ENCODE measurements around the gene PPP4C. TPM values are rescaled to one million over a fixed set of nuclear protein-coding genes. Genes with fewer than 3 reads are reported as not detected.

The PPP4C gene
- total and polyA plus RNA-seq, 3 donors from 2014 or later = 82.1 to 154 (median 109) TPM

GRCh38 chr16:30110661-30111060, 34.9 kb downstream of the PPP4C start:
- peaks cover 5% of the 10 kb centered on the region for H3K4me1 ChIP-seq
- no peaks in the 10 kb centered on the region for H3K27me3 ChIP-seq
- intact Hi-C loops (cut with DNase I; ENCODE audit: low total_unique reads) = no loop called here
- no peak overlapping the region for H3K4me3 ChIP-seq
- 47 to 52% methylated on average over 7 of the region's 7 CpGs for WGBS, 2 donors
- no peak for TF ChIP-seq POLR2A (IDR thresholded peaks at IDR 0.05)
- TF ChIP-seq CTCF (IDR thresholded peaks at IDR 0.05) = no peak
- H3K9me3 ChIP-seq = no peaks in the 10 kb centered on the region
- DNase-seq = no peak
- H3K36me3 ChIP-seq (ENCODE audit: low read depth, missing control alignments) = no peaks in the 10 kb centered on the region
- no peak overlapping the region for H3K27ac ChIP-seq

GRCh38 chr16:30112197-30113030, 36.6 kb downstream of the PPP4C start:
- no peak for TF ChIP-seq POLR2A (IDR thresholded peaks at IDR 0.05)
- peak in 2 of 3 experiments; percentile 44 to 48 for TF ChIP-seq CTCF (IDR thresholded peaks at IDR 0.05)
- H3K9me3 ChIP-seq = no peaks in the 10 kb centered on the region
- peak; percentile 53 for DNase-seq
- WGBS, 2 donors = 78 to 82% methylated on average over 24 to 25 of the region's 29 CpGs
- H3K36me3 ChIP-seq (ENCODE audit: low read depth, missing control alignments) = no peaks in the 10 kb centered on the region
- no peak overlapping the region for H3K4me3 ChIP-seq
- H3K27ac ChIP-seq = no peak overlapping the region
- H3K4me1 ChIP-seq = peaks cover 5% of the 10 kb centered on the region
- intact Hi-C loops (cut with DNase I; ENCODE audit: low total_unique reads) = no loop called here
- H3K27me3 ChIP-seq = no peaks in the 10 kb centered on the region

- no peak within 1 kb of the TSS for H3K27ac ChIP-seq
- no peaks in the 10 kb centered on the region for H3K36me3 ChIP-seq (ENCODE audit: low read depth, missing control alignments)
- 68 to 92% methylated on average over 12 to 20 of the region's 20 CpGs for WGBS, 2 donors
- DNase-seq = peak; percentile 60
- intact Hi-C loops (cut with DNase I; ENCODE audit: low total_unique reads) = no loop called here
- peaks cover 5% of the 10 kb centered on the region for H3K4me1 ChIP-seq
- H3K27me3 ChIP-seq = no peaks in the 10 kb centered on the region
- no peaks in the 10 kb centered on the region for H3K9me3 ChIP-seq
- no peak for TF ChIP-seq CTCF (IDR thresholded peaks at IDR 0.05)
- TF ChIP-seq POLR2A (IDR thresholded peaks at IDR 0.05) = no peak
- H3K4me3 ChIP-seq = no peak within 1 kb of the TSS
These were observed 37.4 kb downstream of the PPP4C start, which contains the start of gene GDPD3 for GRCh38 chr16:30113031-30113710. Gene GDPD3, minus strand, starts transcription at chr16:30113537. Its CDS starts 59 bp downstream, at chr16:30113478.

GRCh38 chr16:30113711-30114333, 38.0 kb downstream of the PPP4C start:
- Histone ChIP-seq H3K27me3 (no peaks in the 10 kb centered on the region), H3K4me1 (peaks cover 5% of the 10 kb centered on the region), H3K9me3 (no peaks in the 10 kb centered on the region), H3K4me3 (no peak overlapping the region), H3K36me3 (ENCODE audit: low read depth, missing control alignments) (no peaks in the 10 kb centered on the region), H3K27ac (no peak overlapping the region)
- no peak for DNase-seq
- 78 to 98% methylated on average over 7 to 20 of the region's 20 CpGs for WGBS, 2 donors
- no peak for TF ChIP-seq CTCF (IDR thresholded peaks at IDR 0.05)
- TF ChIP-seq POLR2A (IDR thresholded peaks at IDR 0.05) = no peak
- intact Hi-C loops (cut with DNase I; ENCODE audit: low total_unique reads) = no loop called here
